IMR-90 (cell line): ENCODE measurements around the gene ONECUT2. TPM values are rescaled to one million over a fixed set of nuclear protein-coding genes. Genes with fewer than 3 reads are reported as not detected.

Experiments used
- ATAC-seq: fragments of 200-7000 bp; cut with Tn5 transposase; 2 replicates; pipeline ENCODE4 v1.9.1; 2020; ENCODE audit warnings: low read depth, mild to moderate bottlenecking, moderate library complexity
- BruUV-seq: library from RNA; stranded (reverse); fragments of 400-500 nt; replicated peaks from 2 replicates; lab custom pipeline; 2021; lab: Mats Ljungman, UMichigan
- CTCF ChIA-PET: fragments of 300-600 bp; formaldehyde crosslinking; extraction: SDS; loops from one replicate; lab custom pipeline; 2021; ENCODE audit warnings: antibody characterized with exemption; lab: Yijun Ruan, JAX
- POLR2A ChIA-PET: fragments of 300-600 bp; sonication (Branson Sonifier 250); formaldehyde crosslinking; loops from one replicate; lab custom pipeline; 2022; ENCODE audit warnings: antibody characterized with exemption; ENCODE audit not compliant: unreplicated experiment; lab: Charles Lee
- DNase-seq: peaks from one replicate; pipeline ENCODE4 v3.0.0; 2013
- H2AFZ ChIP-seq: replicated peaks from 2 replicates; pipeline ENCODE3; 2013; ENCODE audit warnings: low read length, mild to moderate bottlenecking; ENCODE audit not compliant: poor library complexity
- H2AK5ac ChIP-seq: 2 replicates; pipeline ENCODE4 v1.6.1; 2013; ENCODE audit warnings: low read depth, low read length, inconsistent platforms
- H2AK9ac ChIP-seq: replicated peaks from 2 replicates; pipeline ENCODE3; 2013; ENCODE audit warnings: mild to moderate bottlenecking, low read depth, low read length, moderate library complexity; ENCODE audit not compliant: poor library complexity
- H2BK120ac ChIP-seq: 2 replicates; pipeline ENCODE4 v1.6.1; 2013; ENCODE audit warnings: low read depth, low read length, inconsistent platforms
- H2BK15ac ChIP-seq: 3 replicates; pipeline ENCODE4 v1.6.1; 2013; ENCODE audit warnings: low read depth, low read length, inconsistent platforms
- H2BK20ac ChIP-seq: 2 replicates; pipeline ENCODE4 v1.6.1; 2013; ENCODE audit warnings: low read depth, mild to moderate bottlenecking, inconsistent platforms, low read length, moderate library complexity
- H2BK5ac ChIP-seq: 2 replicates; pipeline ENCODE4 v1.6.1; 2013; ENCODE audit warnings: mild to moderate bottlenecking, low read depth, low read length, inconsistent platforms; ENCODE audit not compliant: poor library complexity, severe bottlenecking
- H3K14ac ChIP-seq: replicated peaks from 2 replicates; pipeline ENCODE4 v1.6.1; 2013; ENCODE audit warnings: low read depth, low read length, inconsistent platforms
- H3K18ac ChIP-seq: 2 replicates; pipeline ENCODE4 v1.6.1; 2013; ENCODE audit warnings: low read depth, low read length, control low read depth
- H3K23ac ChIP-seq: 2 replicates; pipeline ENCODE4 v1.6.1; 2013; ENCODE audit warnings: low read depth, low read length, inconsistent platforms
- H3K27ac ChIP-seq: 2 replicates; pipeline ENCODE4 v1.5.1; 2013; ENCODE audit warnings: mild to moderate bottlenecking, control low read depth, low read length; ENCODE audit not compliant: insufficient read depth
- H3K27me3 ChIP-seq: 2 replicates; pipeline ENCODE4 v1.6.1; 2013; ENCODE audit warnings: low read length; ENCODE audit not compliant: control insufficient read depth, insufficient read depth
- H3K36me3 ChIP-seq: 2 replicates; pipeline ENCODE4 v1.6.1; 2013; ENCODE audit warnings: low read length, mixed read lengths; ENCODE audit not compliant: control insufficient read depth, insufficient read depth
- H3K4ac ChIP-seq: 2 replicates; pipeline ENCODE4 v1.6.1; 2013; ENCODE audit warnings: low read depth, low read length, inconsistent platforms
- H3K4me1 ChIP-seq: 2 replicates; pipeline ENCODE4 v1.6.1; 2013; ENCODE audit warnings: low read length, mixed read lengths; ENCODE audit not compliant: control insufficient read depth, insufficient read depth
- H3K4me2 ChIP-seq: 2 replicates; pipeline ENCODE4 v1.6.1; 2013; ENCODE audit warnings: low read depth, mild to moderate bottlenecking, control low read depth, low read length, moderate library complexity
- H3K4me3 ChIP-seq: 2 replicates; pipeline ENCODE4 v1.5.1; 2013; ENCODE audit warnings: low read depth, mild to moderate bottlenecking, control low read depth, low read length, moderate library complexity; ENCODE audit not compliant: insufficient read depth
- H3K56ac ChIP-seq: 2 replicates; pipeline ENCODE4 v1.6.1; 2013; ENCODE audit warnings: low read length, inconsistent platforms; ENCODE audit not compliant: insufficient read depth; ENCODE audit errors: extremely low read depth
- H3K79me1 ChIP-seq, 2 experiments: 2 replicates each; pipeline ENCODE4 v1.6.1; 2013; ENCODE audit warnings: low read length in 2 of 2, inconsistent platforms in 1 of 2, low read depth in 1 of 2
- H3K9ac ChIP-seq: 2 replicates; pipeline ENCODE4 v1.6.1; 2013; ENCODE audit warnings: low read depth, low read length, control low read depth
- H3K9me1 ChIP-seq: 2 replicates; pipeline ENCODE4 v1.6.1; 2013; ENCODE audit warnings: low read length, inconsistent platforms; ENCODE audit not compliant: insufficient read depth
- H3K9me3 ChIP-seq: 2 replicates; pipeline ENCODE4 v1.6.1; 2013; ENCODE audit warnings: low read length; ENCODE audit not compliant: control insufficient read depth, insufficient read depth
- H4K20me1 ChIP-seq: 2 replicates; pipeline ENCODE4 v1.6.1; 2013; ENCODE audit warnings: low read length, inconsistent platforms; ENCODE audit not compliant: insufficient read depth
- H4K5ac ChIP-seq: 2 replicates; pipeline ENCODE4 v1.6.1; 2013; ENCODE audit warnings: mild to moderate bottlenecking, low read depth, low read length, control low read depth
- H4K8ac ChIP-seq, 2 experiments: 2 replicates each; pipeline ENCODE4 v1.6.1; 2013; ENCODE audit warnings: low read depth in 2 of 2, low read length in 2 of 2, control low read depth in 1 of 2, inconsistent platforms in 1 of 2
- H4K91ac ChIP-seq: 2 replicates; pipeline ENCODE4 v1.6.1; 2013; ENCODE audit warnings: low read depth, low read length, inconsistent platforms; ENCODE audit not compliant: insufficient read depth
- BHLHE40 ChIP-seq: fragments of 150-350 bp; IDR thresholded peaks from 2 replicates; pipeline ENCODE4 v1.6.1; 2016; ENCODE audit warnings: mild to moderate bottlenecking, low read depth, low read length
- CEBPB ChIP-seq: IDR thresholded peaks from 2 replicates; pipeline ENCODE4 v1.6.1; 2012; ENCODE audit warnings: low read depth, low read length, improper control_type of control experiment
- CHD1 ChIP-seq: IDR thresholded peaks from 2 replicates; pipeline ENCODE4 v1.6.1; 2012; ENCODE audit warnings: low read depth, low read length, improper control_type of control experiment
- CTCF ChIP-seq: conservative IDR thresholded peaks from 2 replicates; pipeline ENCODE4 v1.5.1; 2012; ENCODE audit warnings: mild to moderate bottlenecking, low read depth, low read length, improper control_type of control experiment
- ELK1 ChIP-seq: fragments of 150-350 bp; IDR thresholded peaks from 2 replicates; pipeline ENCODE4 v1.6.1; 2016; ENCODE audit warnings: low read depth, mild to moderate bottlenecking, low read length, moderate library complexity, borderline replicate concordance
- FOS ChIP-seq: fragments of 150-350 bp; IDR thresholded peaks from 2 replicates; pipeline ENCODE4 v1.6.1; 2016; ENCODE audit warnings: low read depth, low read length
- MAFK ChIP-seq: IDR thresholded peaks from 2 replicates; pipeline ENCODE4 v1.6.1; 2012; ENCODE audit warnings: low read depth, low read length, improper control_type of control experiment
- MAZ ChIP-seq: IDR thresholded peaks from 2 replicates; pipeline ENCODE4 v1.6.1; 2012; ENCODE audit warnings: low read depth, mild to moderate bottlenecking, low read length, improper control_type of control experiment, moderate library complexity, borderline replicate concordance
- MXI1 ChIP-seq: IDR thresholded peaks from 2 replicates; pipeline ENCODE4 v1.6.1; 2012; ENCODE audit warnings: low read depth, mild to moderate bottlenecking, low read length, moderate library complexity, borderline replicate concordance
- NFE2L2 ChIP-seq: fragments of 150-350 bp; IDR thresholded peaks from 2 replicates; pipeline ENCODE4 v1.6.1; 2016; ENCODE audit warnings: low read depth, mild to moderate bottlenecking, low read length
- POLR2A ChIP-seq: IDR thresholded peaks from 2 replicates; pipeline ENCODE4 v1.6.1; 2012; ENCODE audit warnings: mild to moderate bottlenecking, low read depth, low read length
- RAD21 ChIP-seq: IDR thresholded peaks from 2 replicates; pipeline ENCODE4 v1.6.1; 2012; ENCODE audit warnings: low read length, improper control_type of control experiment
- RCOR1 ChIP-seq: IDR thresholded peaks from 2 replicates; pipeline ENCODE4 v1.6.1; 2012; ENCODE audit warnings: mild to moderate bottlenecking, low read length, improper control_type of control experiment; ENCODE audit not compliant: insufficient replicate concordance
- RFX5 ChIP-seq: IDR thresholded peaks from 2 replicates; pipeline ENCODE4 v1.8.0; 2012; ENCODE audit warnings: low read depth, mild to moderate bottlenecking, low read length, moderate library complexity
- SMC3 ChIP-seq: fragments of 150-350 bp; IDR thresholded peaks from 2 replicates; pipeline ENCODE4 v1.6.1; 2016; ENCODE audit warnings: low read depth, mild to moderate bottlenecking, antibody characterized with exemption, low read length, moderate library complexity
- USF2 ChIP-seq: fragments of 150-350 bp; IDR thresholded peaks from 2 replicates; pipeline ENCODE4 v1.6.1; 2017; ENCODE audit warnings: mild to moderate bottlenecking, antibody characterized with exemption, low read length, low read depth
- WGBS, 2 experiments: methylation state at CpG; one replicate each; pipeline versions ENCODE4 v1.1.5 to v1.1.7; 2013; ENCODE audit warnings: missing lambda C conversion rate in 2 of 2; ENCODE audit not compliant: insufficient read length in 1 of 2; ENCODE audit errors: extremely low coverage in 2 of 2; 5-methylcytosine and 5-hydroxymethylcytosine counted together
- dilution Hi-C: fragments of 300-500 bp; cut with HindIII; formaldehyde crosslinking; loops from one replicate; pipeline ENCODE4 v1.14.3; 2018; ENCODE audit warnings: low sequenced_read_pairs; ENCODE audit not compliant: unreplicated experiment
- in situ Hi-C: fragments of 300-500 bp; cut with MboI; formaldehyde crosslinking; loops from 3 replicates; pipeline ENCODE4 v1.14.3; 2019; ENCODE audit warnings: low sequenced_read_pairs, inconsistent platforms, mixed read lengths
- intact Hi-C: fragments of 100-400 bp; cut with micrococcal nuclease; formaldehyde crosslinking; loops from 2 replicates; pipeline ENCODE4 v1.10.0; 2022
- polyA plus RNA-seq, 3 experiments: library from polyadenylated mRNA; depleted of rRNA; stranded (reverse); fragments of >200 nt; gene quantifications; 2 replicates each; pipeline ENCODE4 v1.2.3, GENCODE V29; 2012; ENCODE audit warnings: low replicate concordance in 1 of 3
- total RNA-seq: library from RNA; depleted of rRNA; stranded (reverse); fragments of >200 nt; gene quantifications from 2 replicates; pipeline ENCODE4 v1.2.3, GENCODE V29; 2012

The ONECUT2 gene
- total and polyA plus RNA-seq, 2 of the 4 experiments (the other 2 are of a cell fraction) = under 0.01 to 0.02 TPM

GRCh38 chr18:57466745-57467409 lies 31.7 kb downstream of the ONECUT2 start:
- H2AK5ac ChIP-seq = no peak overlapping the region
- no peak overlapping the region for H2BK5ac ChIP-seq
- no peaks in the 10 kb centered on the region for H3K79me1 ChIP-seq
- intact Hi-C loops = no loop called here
- TF ChIP-seq RAD21 = no peak
- no peak for TF ChIP-seq RFX5
- TF ChIP-seq CEBPB = no peak
- no peak for TF ChIP-seq POLR2A
- no peak for TF ChIP-seq CHD1
- TF ChIP-seq MAFK = no peak
- TF ChIP-seq RCOR1 = no peak
- TF ChIP-seq FOS = no peak
- no peak for TF ChIP-seq BHLHE40
- no peak for TF ChIP-seq MAZ
- no peak for TF ChIP-seq USF2
- no peak for TF ChIP-seq CTCF
- no peak for TF ChIP-seq SMC3
- no peak for TF ChIP-seq ELK1
- TF ChIP-seq MXI1 = no peak
- no peak for TF ChIP-seq NFE2L2
- H2BK15ac ChIP-seq = no peak overlapping the region
- no peak overlapping the region for H3K18ac ChIP-seq
- H2BK120ac ChIP-seq = no peak overlapping the region
- H4K20me1 ChIP-seq = no peaks in the 10 kb centered on the region; the same call in 1 of the 2 replicates
- H3K4me2 ChIP-seq = no peak overlapping the region
- DNase-seq (no peak), ATAC-seq (no peak)
- H3K27ac ChIP-seq = no peak overlapping the region
- H2BK20ac ChIP-seq = no peak overlapping the region
- H4K8ac ChIP-seq = no peak overlapping the region
- H4K5ac ChIP-seq = no peak overlapping the region
- H2AK9ac ChIP-seq = no peak overlapping the region
- ChIA-PET POLR2A (no interaction called here), CTCF (no interaction called here)
- H3K56ac ChIP-seq = no peak overlapping the region
- H3K4me3 ChIP-seq = no peak overlapping the region
- H3K9ac ChIP-seq = no peak overlapping the region
- no peaks in the 10 kb centered on the region for H3K9me1 ChIP-seq
- H3K4me1 ChIP-seq = no peaks in the 10 kb centered on the region
- dilution Hi-C loops = no loop called here
- no peak overlapping the region for H3K23ac ChIP-seq
- H3K4ac ChIP-seq = no peak overlapping the region
- no TSS peak for BruUV-seq
- H3K14ac ChIP-seq = no peak overlapping the region
- no peaks in the 10 kb centered on the region for H3K36me3 ChIP-seq
- 47% methylated on average over 4 of the region's 10 CpGs; no CpG with 5 or more reads in 1 of the 2 experiments for WGBS, 2 experiments
- H4K91ac ChIP-seq = no peak overlapping the region
- no peaks in the 10 kb centered on the region for H3K9me3 ChIP-seq
- in situ Hi-C loops = no loop called here
- H3K27me3 ChIP-seq = no peaks in the 10 kb centered on the region; the same call in 1 of the 2 replicates
- H2AFZ ChIP-seq = no peak overlapping the region
